SU-DHL-6 (cell line): ENCODE results near the gene GAMT.
A peak's percentile ranks its signal among the peaks of the same experiment; 100 is the strongest.

Source experiments
- H2AFZ ChIP-seq: fragments of 200-600 bp; sonication (generic); 2 replicates; pipeline ENCODE4 v1.6.1; 2014; ENCODE audit warnings: low read depth, mild to moderate bottlenecking, moderate library complexity, mixed read lengths, antibody characterized with exemption, low read length; ENCODE audit not compliant: severe bottlenecking
- H3F3A ChIP-seq: fragments of 200-600 bp; shearing (Covaris generic); 2 replicates; pipeline ENCODE4 v1.6.0; 2016; ENCODE audit warnings: antibody characterized with exemption, mild to moderate bottlenecking; ENCODE audit not compliant: insufficient read depth
- H3K27ac ChIP-seq: fragments of 200-600 bp; sonication (generic); 2 replicates; pipeline ENCODE4 v1.5.1; 2016; ENCODE audit warnings: low read depth, mild to moderate bottlenecking, low read length, moderate library complexity, mixed read lengths
- H3K27me3 ChIP-seq: fragments of 200-600 bp; sonication (generic), shearing (Covaris generic); 2 replicates; pipeline ENCODE4 v1.6.0; 2014; ENCODE audit warnings: mild to moderate bottlenecking, low read length
- H3K36me3 ChIP-seq: fragments of 200-600 bp; sonication (generic); 2 replicates; pipeline ENCODE4 v1.6.1; 2014; ENCODE audit warnings: mild to moderate bottlenecking, low read length, mixed read lengths
- H3K4me2 ChIP-seq: fragments of 300-600, 200-600 bp; shearing (Covaris generic), sonication (generic); 2 replicates; pipeline ENCODE4 v1.6.0; 2014; ENCODE audit warnings: low read length, low read depth, mild to moderate bottlenecking; ENCODE audit not compliant: poor library complexity, severe bottlenecking
- H3K4me3 ChIP-seq: fragments of 200-600 bp; sonication (generic); 2 replicates; pipeline ENCODE4 v1.5.1; 2014; ENCODE audit warnings: antibody characterized with exemption, low read length, mild to moderate bottlenecking, mixed read lengths; ENCODE audit not compliant: insufficient read depth, poor library complexity, severe bottlenecking
- H3K79me2 ChIP-seq: fragments of 200-600 bp; sonication (generic); 2 replicates; pipeline ENCODE4 v1.6.1; 2014; ENCODE audit warnings: mild to moderate bottlenecking, low read length, moderate library complexity; ENCODE audit not compliant: insufficient read depth
- H3K9ac ChIP-seq: fragments of 200-600 bp; sonication (generic); 2 replicates; pipeline ENCODE4 v1.7.0; 2014; ENCODE audit warnings: mild to moderate bottlenecking, low read length
- H3K9me2 ChIP-seq: fragments of 200-600 bp; sonication (generic); replicated peaks from 2 replicates; pipeline ENCODE4 v1.6.1; 2014; ENCODE audit warnings: low read length; ENCODE audit not compliant: insufficient read depth
- H3K9me3 ChIP-seq: fragments of 200-600 bp; sonication (generic); 2 replicates; pipeline ENCODE4 v1.6.1; 2014; ENCODE audit warnings: low read length, mixed read lengths; ENCODE audit not compliant: insufficient read depth
- H4K20me1 ChIP-seq: fragments of 200-600 bp; sonication (generic); 2 replicates; pipeline ENCODE4 v1.6.1; 2014; ENCODE audit warnings: low read depth, mild to moderate bottlenecking, antibody characterized with exemption, low read length, moderate library complexity, mixed read lengths
- EZH2phosphoT487 ChIP-seq: fragments of 200-600 bp; sonication (generic), shearing (Covaris generic); conservative IDR thresholded peaks from 2 replicates; pipeline ENCODE4 v1.6.1; 2018; ENCODE audit warnings: mild to moderate bottlenecking, antibody characterized with exemption, low read length, moderate library complexity, mixed read lengths
- TF ChIP-seq, protein P1 (sequence below): fragments of 200-600 bp; sonication (generic); IDR thresholded peaks from one replicate; pipeline ENCODE4 v1.5.1; 2017; ENCODE audit warnings: antibody characterized with exemption, mild to moderate bottlenecking, low read length, moderate library complexity; ENCODE audit not compliant: insufficient read depth, poor library complexity, severe bottlenecking

GAMT gene

DNA sequence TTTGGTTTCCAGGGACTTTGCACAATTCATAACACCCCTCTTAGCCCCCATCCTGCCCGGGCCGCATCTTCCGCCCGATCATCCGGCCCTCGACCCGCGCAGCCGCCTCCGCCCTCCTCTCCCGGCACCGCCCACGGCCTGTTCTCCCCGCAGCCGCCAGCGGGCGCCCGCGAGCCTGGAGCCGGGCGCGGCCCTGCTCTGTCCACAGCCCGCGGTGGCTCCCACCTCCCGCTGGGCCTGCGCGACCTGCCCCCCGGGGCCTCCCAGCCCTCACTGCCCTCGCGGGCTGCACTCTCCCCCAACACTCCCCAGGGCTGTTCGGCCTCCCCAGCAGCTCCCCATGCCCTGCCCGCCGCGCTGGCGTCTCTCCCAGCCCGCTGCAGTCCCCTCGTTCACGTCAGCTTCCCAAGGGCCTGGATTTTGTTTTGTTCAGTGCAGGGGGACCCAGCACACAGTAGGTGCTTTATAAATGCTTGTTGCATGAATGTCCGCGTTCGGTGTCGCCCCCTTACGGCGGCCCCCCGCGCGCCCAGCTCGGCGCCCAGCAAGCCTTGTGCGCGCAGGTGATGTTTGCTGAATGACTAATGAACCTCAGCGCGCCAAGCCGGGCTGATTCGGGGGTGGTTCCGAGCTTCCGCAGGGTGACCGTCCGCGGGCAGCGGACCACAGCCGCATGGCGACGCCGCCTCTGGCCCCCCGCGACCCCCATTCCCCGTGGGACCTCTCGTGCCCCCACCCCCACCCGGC is 44.0 kb upstream of the GAMT start:
- H3K4me2 ChIP-seq, result peak overlapping the region; percentile 68
- H3K27ac ChIP-seq, result peak overlapping the region; percentile 55
- H2AFZ ChIP-seq, result peak overlapping the region; percentile 80
- H3K9me2 ChIP-seq, result no peaks in the 10 kb centered on the region
- H3F3A ChIP-seq, result peaks cover 39% of the 10 kb centered on the region
- H3K4me3 ChIP-seq, result peak overlapping the region; percentile 50
- H3K9ac ChIP-seq, result peak overlapping the region; percentile 58
- peaks cover 11% of the 10 kb centered on the region for H3K36me3 ChIP-seq
- H3K9me3 ChIP-seq, result no peaks in the 10 kb centered on the region
- TF ChIP-seq, protein P1, sequence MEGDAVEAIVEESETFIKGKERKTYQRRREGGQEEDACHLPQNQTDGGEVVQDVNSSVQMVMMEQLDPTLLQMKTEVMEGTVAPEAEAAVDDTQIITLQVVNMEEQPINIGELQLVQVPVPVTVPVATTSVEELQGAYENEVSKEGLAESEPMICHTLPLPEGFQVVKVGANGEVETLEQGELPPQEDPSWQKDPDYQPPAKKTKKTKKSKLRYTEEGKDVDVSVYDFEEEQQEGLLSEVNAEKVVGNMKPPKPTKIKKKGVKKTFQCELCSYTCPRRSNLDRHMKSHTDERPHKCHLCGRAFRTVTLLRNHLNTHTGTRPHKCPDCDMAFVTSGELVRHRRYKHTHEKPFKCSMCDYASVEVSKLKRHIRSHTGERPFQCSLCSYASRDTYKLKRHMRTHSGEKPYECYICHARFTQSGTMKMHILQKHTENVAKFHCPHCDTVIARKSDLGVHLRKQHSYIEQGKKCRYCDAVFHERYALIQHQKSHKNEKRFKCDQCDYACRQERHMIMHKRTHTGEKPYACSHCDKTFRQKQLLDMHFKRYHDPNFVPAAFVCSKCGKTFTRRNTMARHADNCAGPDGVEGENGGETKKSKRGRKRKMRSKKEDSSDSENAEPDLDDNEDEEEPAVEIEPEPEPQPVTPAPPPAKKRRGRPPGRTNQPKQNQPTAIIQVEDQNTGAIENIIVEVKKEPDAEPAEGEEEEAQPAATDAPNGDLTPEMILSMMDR, result peak; percentile 75
- TF ChIP-seq EZH2phosphoT487, result no peak
- peaks cover 8% of the 10 kb centered on the region; the same call in 1 of the 2 replicates for H4K20me1 ChIP-seq
- peaks cover 9% of the 10 kb centered on the region; the same call in 1 of the 2 replicates for H3K79me2 ChIP-seq
- no peaks in the 10 kb centered on the region for H3K27me3 ChIP-seq

DNA sequence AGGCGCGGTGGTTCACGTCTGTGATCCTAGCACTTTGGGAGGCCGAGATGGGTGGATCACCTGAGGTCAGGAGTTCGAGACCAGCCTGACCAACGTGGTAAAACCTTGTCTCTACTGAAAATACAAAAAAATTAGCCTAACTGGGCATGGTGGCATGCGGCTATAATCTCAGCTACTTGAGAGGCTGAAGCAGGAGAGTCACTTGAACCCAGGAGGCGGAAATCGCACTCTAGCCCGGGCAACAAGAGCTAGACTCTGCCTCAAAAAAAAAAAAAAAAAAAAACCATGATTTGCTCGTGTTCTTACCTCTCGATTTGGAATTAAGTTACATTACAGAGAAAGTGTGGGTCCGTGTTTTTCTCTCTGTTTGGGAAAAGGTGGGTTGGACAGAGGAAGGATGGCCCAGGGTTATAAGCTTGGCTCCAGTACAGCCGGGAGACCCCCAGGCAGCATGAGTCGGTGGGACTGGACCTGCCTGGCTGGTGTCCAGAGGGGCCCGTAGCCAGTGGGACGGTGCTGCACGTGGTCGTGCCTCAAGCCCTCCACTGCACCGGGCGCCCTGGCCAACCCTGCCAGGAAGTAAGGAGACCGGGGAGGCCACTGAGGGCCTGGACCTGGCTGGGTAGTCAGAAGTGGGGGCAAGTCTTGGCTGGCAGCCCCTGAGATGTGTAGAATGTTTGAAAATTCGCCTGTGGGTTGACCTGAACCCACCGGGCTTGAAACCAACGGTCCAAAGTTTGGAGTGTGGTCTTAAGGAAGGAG is 40.5 kb upstream of the GAMT start:
- peaks cover 16% of the 10 kb centered on the region for H3K36me3 ChIP-seq
- H4K20me1 ChIP-seq, result peaks cover 18% of the 10 kb centered on the region; the same call in 1 of the 2 replicates
- no peak overlapping the region for H2AFZ ChIP-seq
- no peak overlapping the region for H3K4me2 ChIP-seq
- peaks cover 52% of the 10 kb centered on the region for H3F3A ChIP-seq
- peaks cover 31% of the 10 kb centered on the region for H3K79me2 ChIP-seq
- no peak for TF ChIP-seq EZH2phosphoT487
- TF ChIP-seq, protein P1, result no peak
- H3K4me3 ChIP-seq, result no peak overlapping the region
- H3K27ac ChIP-seq, result no peak overlapping the region; the same call in 1 of the 2 replicates
- H3K9me3 ChIP-seq, result no peaks in the 10 kb centered on the region
- H3K9ac ChIP-seq, result no peak overlapping the region
- H3K9me2 ChIP-seq, result no peaks in the 10 kb centered on the region
- no peaks in the 10 kb centered on the region for H3K27me3 ChIP-seq

DNA sequence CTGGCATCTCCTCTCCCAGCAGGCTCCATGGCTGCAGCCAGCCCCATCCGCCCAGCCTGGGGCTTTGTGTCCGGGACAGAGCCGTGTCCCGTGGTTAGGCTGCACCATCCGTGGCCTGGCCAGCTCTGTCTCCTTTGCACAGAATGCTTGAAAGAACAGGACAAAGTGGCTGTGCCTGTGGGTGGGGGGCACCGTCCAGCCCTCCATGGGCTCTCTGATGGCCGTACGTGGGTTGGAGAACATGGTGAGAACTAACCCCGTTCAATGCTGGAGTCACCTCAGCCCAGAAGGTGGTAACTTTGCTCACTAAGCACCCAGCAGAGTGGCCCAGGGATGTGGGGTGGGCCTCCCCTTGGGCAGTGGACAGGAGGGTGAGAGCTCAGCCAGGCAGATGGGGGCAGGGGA is 39.7 kb upstream of the GAMT start:
- Histone ChIP-seq H3K9me2 (no peaks in the 10 kb centered on the region), H3K36me3 (peaks cover 16% of the 10 kb centered on the region), H2AFZ (no peak overlapping the region), H3K4me2 (no peak overlapping the region), H3F3A (peaks cover 58% of the 10 kb centered on the region), H3K27ac (no peak overlapping the region), H3K9me3 (no peaks in the 10 kb centered on the region), H3K4me3 (no peak overlapping the region), H3K27me3 (no peaks in the 10 kb centered on the region), H4K20me1 (peaks cover 18% of the 10 kb centered on the region; the same call in 1 of the 2 replicates), H3K79me2 (peaks cover 31% of the 10 kb centered on the region), H3K9ac (no peak overlapping the region)
- TF ChIP-seq, protein P1, result no peak
- no peak for TF ChIP-seq EZH2phosphoT487
